ENCODE data around the gene PPEF1. TPM values are rescaled to one million over a fixed set of nuclear protein-coding genes. Genes with fewer than 3 reads are reported as not detected.
A peak's percentile ranks its signal among the peaks of the same experiment; 100 is the strongest.

Gene PPEF1
- total and polyA plus RNA-seq, 9 of the 15 experiments (the other 6 are each of a cell fraction or from before 2014, with no cell fraction given): not detected

- TF ChIP-seq ZNF407 (IDR thresholded peaks at IDR 0.05; ENCODE audit: low read depth) (peak; percentile 80; the same call in 1 of the 2 replicates), HDAC2 (IDR thresholded peaks at IDR 0.05) (0 out of 2 replicates have a peak, but pooled peaks have one; percentile 68), ZBTB8A (IDR thresholded peaks at IDR 0.05; ENCODE audit: partially characterized antibody) (no peak), TGIF2 (CRISPR knock-in tag; IDR thresholded peaks at IDR 0.05) (no peak), GTF2B (IDR thresholded peaks at IDR 0.05; ENCODE audit: extremely low read depth, insufficient read length) (no peak), MECOM (CRISPR knock-in tag; IDR thresholded peaks at IDR 0.05) (no peak), ETV1 (tag; conservative IDR thresholded peaks at IDR 0.05; ENCODE audit: low read depth) (peak; percentile 80), SOX6 (IDR thresholded peaks at IDR 0.05) (0 out of 2 replicates have a peak, but pooled peaks have one; percentile 36), BHLHE40 (IDR thresholded peaks at IDR 0.05; ENCODE audit: low read length) (peak; percentile 65; the same call in 1 of the 2 replicates), ZBTB12 (CRISPR knock-in tag; IDR thresholded peaks at IDR 0.05) (no peak), ZNF584 (CRISPR knock-in tag; IDR thresholded peaks at IDR 0.05; ENCODE audit: low read depth) (0 out of 2 replicates have a peak, but pooled peaks have one; percentile 37), DPF2 (IDR thresholded peaks at IDR 0.05) (0 out of 2 replicates have a peak, but pooled peaks have one; percentile 33), TCF3 (CRISPR knock-in tag; IDR thresholded peaks at IDR 0.05) (peak; percentile 78), TFAM (CRISPR knock-in tag; conservative IDR thresholded peaks at IDR 0.05) (no peak)
Observed at GRCh38 chrX:18677161-18677869, 30.1 kb upstream of the PPEF1 start (continued).
